ENCODE results near the gene PIK3R6.
A peak's percentile ranks its signal among the peaks of the same experiment; 100 is the strongest.
"Not testable (repeated sequence)": the region's sequence is repeated elsewhere in the genome, so short reads cannot be mapped to it uniquely, and the experiment has no call there.

PIK3R6 gene

GRCh38 chr17:8818047-8818446, 49.4 kb downstream of the PIK3R6 start:
- no peak for DNase-seq (ENCODE audit: low spot score)
- no peak for TF ChIP-seq CTCF (IDR thresholded peaks at IDR 0.05)
- Histone ChIP-seq H3K27ac (no peak overlapping the region), H3K4me3 (no peak overlapping the region)

- no peak for TF ChIP-seq CTCF (IDR thresholded peaks at IDR 0.05)
- Histone ChIP-seq H3K4me3 (no peak overlapping the region), H3K27ac (no peak overlapping the region)
- DNase-seq (ENCODE audit: low spot score) = no peak
Observed at GRCh38 chr17:8806926-8807550, 60.4 kb downstream of the PIK3R6 start.

- no peak for TF ChIP-seq CTCF (IDR thresholded peaks at IDR 0.05)
- no peak for DNase-seq (ENCODE audit: low spot score)
- Histone ChIP-seq H3K4me3 (no peak overlapping the region), H3K27ac (no peak overlapping the region)
Observed at GRCh38 chr17:8806253-8806925, 61.1 kb downstream of the PIK3R6 start.

- DNase-seq (ENCODE audit: low spot score); H3K27ac ChIP-seq: not testable (repeated sequence)
Observed at GRCh38 chr17:8805396-8805795, 62.1 kb downstream of the PIK3R6 start.

GRCh38 chr17:8803531-8804420, 63.7 kb downstream of the PIK3R6 start:
- Histone ChIP-seq H3K4me3 (no peak overlapping the region), H3K27ac (no peak overlapping the region)
- no peak for TF ChIP-seq CTCF (IDR thresholded peaks at IDR 0.05)
- peak; percentile 65 for DNase-seq (ENCODE audit: low spot score)

More at GRCh38 chr17:8805396-8805795, 62.1 kb downstream of the PIK3R6 start:
- H3K4me3 ChIP-seq = not testable (repeated sequence)

- no peak overlapping the region for H3K4me3 ChIP-seq
- no peak for TF ChIP-seq CTCF (IDR thresholded peaks at IDR 0.05)
- no peak overlapping the region for H3K27ac ChIP-seq
- peak; percentile 50 for DNase-seq (ENCODE audit: low spot score)
Observed at GRCh38 chr17:8801135-8801840, 66.2 kb downstream of the PIK3R6 start.

- Histone ChIP-seq H3K4me3 (no peak overlapping the region), H3K27ac (no peak overlapping the region)
- DNase-seq (ENCODE audit: low spot score) = no peak
- no peak for TF ChIP-seq CTCF (IDR thresholded peaks at IDR 0.05)
Observed at GRCh38 chr17:8800656-8801055, 66.8 kb downstream of the PIK3R6 start.

Data from coronary artery (tissue), 2 donors.